MCF 10A (cell line): Measurements from ENCODE around the gene CD276. TPM values are rescaled to one million over a fixed set of nuclear protein-coding genes. Genes with fewer than 3 reads are reported as not detected.

Experiments
- BruUV-seq: library from RNA; stranded (reverse); fragments of 400-500 nt; replicated peaks from 2 replicates; lab custom pipeline; 2021; lab: Mats Ljungman, UMichigan
- CTCF ChIA-PET: fragments of 300-600 bp; sonication (Branson Sonifier 250); formaldehyde crosslinking; extraction: SDS; loops from one replicate; lab custom pipeline; 2021; ENCODE audit warnings: antibody characterized with exemption, inconsistent platforms; lab: Yijun Ruan, JAX
- POLR2A ChIA-PET: fragments of 300-600, 350-650 bp; sonication (Branson Sonifier 250); formaldehyde crosslinking; extraction: SDS; loops from one replicate; lab custom pipeline; 2020; ENCODE audit warnings: antibody characterized with exemption, inconsistent platforms; lab: Yijun Ruan, JAX
- DNase-seq: peaks from one replicate; pipeline ENCODE4 v3.0.0-alpha.2; 2018; ENCODE audit not compliant: unreplicated experiment
- H3K27ac Mint-ChIP-seq: one replicate; pipeline ENCODE4 v1.8.0; 2022; ENCODE audit warnings: mild to moderate bottlenecking, low read depth, mixed read lengths; ENCODE audit not compliant: unreplicated experiment
- H3K27me3 Mint-ChIP-seq: one replicate; pipeline ENCODE4 v1.8.0; 2022; ENCODE audit warnings: mixed read lengths; ENCODE audit not compliant: insufficient read depth, unreplicated experiment
- H3K36me3 Mint-ChIP-seq: one replicate; pipeline ENCODE4 v1.8.0; 2022; ENCODE audit warnings: mild to moderate bottlenecking, moderate library complexity, mixed read lengths; ENCODE audit not compliant: insufficient read depth, unreplicated experiment
- H3K4me1 Mint-ChIP-seq: one replicate; pipeline ENCODE4 v1.8.0; 2022; ENCODE audit warnings: mixed read lengths; ENCODE audit not compliant: insufficient read depth, unreplicated experiment
- H3K4me3 Mint-ChIP-seq: one replicate; pipeline ENCODE4 v1.8.0; 2022; ENCODE audit warnings: mild to moderate bottlenecking, moderate library complexity, mixed read lengths; ENCODE audit not compliant: unreplicated experiment
- H3K9me3 Mint-ChIP-seq: one replicate; pipeline ENCODE4 v1.8.0; 2022; ENCODE audit warnings: mixed read lengths; ENCODE audit not compliant: unreplicated experiment
- CTCF ChIP-seq: fragments of 200-600 bp; IDR thresholded peaks from one replicate; pipeline ENCODE4 v1.8.0; 2022; ENCODE audit warnings: antibody characterized with exemption, mild to moderate bottlenecking; ENCODE audit not compliant: unreplicated experiment
- intact Hi-C: fragments of 100-400 bp; cut with micrococcal nuclease; formaldehyde crosslinking; loops from 2 replicates; pipeline ENCODE4 v1.14.1; 2022
- total RNA-seq: library from RNA; stranded (reverse); gene quantifications from 2 replicates; pipeline ENCODE4 v1.2.3, GENCODE V29; 2022

The CD276 gene
- total RNA-seq, 1 experiment from 2014 or later = 52.8 TPM

GRCh38 chr15:73718694-73719093, 34.5 kb downstream of the CD276 start:
- Mint-ChIP-seq H3K27ac (no peak overlapping the region), H3K36me3 (no peaks in the 10 kb centered on the region), H3K27me3 (no peaks in the 10 kb centered on the region), H3K9me3 (no peaks in the 10 kb centered on the region), H3K4me3 (no peak overlapping the region), H3K4me1 (no peaks in the 10 kb centered on the region)
- BruUV-seq = no TSS peak
- ChIA-PET POLR2A (no interaction called here), CTCF (interaction anchor here (1.0 to 4.5 kb wide), 3 partner anchors 14 to 42 kb away, joined by 3 to 20 read pairs (median 4); no protein-coding TSS in a partner anchor)
- intact Hi-C loops = no loop called here
- TF ChIP-seq CTCF = no peak
- DNase-seq = no peak

DNA sequence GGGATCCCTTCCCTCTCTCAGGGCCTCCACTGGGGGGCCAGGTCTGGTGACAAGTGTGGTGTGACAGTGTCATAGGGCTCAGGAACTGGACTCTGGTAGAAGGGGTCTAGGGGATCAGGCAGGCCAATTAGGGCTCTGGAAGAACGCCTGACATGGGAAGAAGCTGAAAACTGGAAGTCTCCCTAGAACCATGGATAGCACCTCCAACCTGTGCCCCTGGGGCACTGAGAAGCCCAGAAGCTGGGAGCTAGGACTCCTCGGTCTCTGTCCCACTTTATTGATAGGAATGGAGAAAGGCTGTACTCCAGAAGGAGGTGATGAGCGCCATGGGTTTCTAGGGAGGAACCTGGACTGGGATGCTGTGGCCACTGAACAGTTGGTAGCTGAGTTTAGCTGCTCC, 38.2 kb downstream of the CD276 start:
- no TSS peak for BruUV-seq
- ChIA-PET CTCF (interaction anchor here (0.6 to 1.3 kb wide), 4 partner anchors 22 to 299 kb away, joined by 3 read pairs; no protein-coding TSS in a partner anchor), POLR2A (no interaction called here)
- Mint-ChIP-seq H3K4me1 (no peaks in the 10 kb centered on the region), H3K36me3 (no peaks in the 10 kb centered on the region), H3K4me3 (no peak overlapping the region), H3K9me3 (no peaks in the 10 kb centered on the region), H3K27me3 (no peaks in the 10 kb centered on the region), H3K27ac (no peak overlapping the region)
- intact Hi-C loops = no loop called here
- DNase-seq = no peak
- TF ChIP-seq CTCF = no peak

- no TSS peak for BruUV-seq
- Mint-ChIP-seq H3K9me3 (no peaks in the 10 kb centered on the region), H3K4me3 (no peak overlapping the region), H3K4me1 (no peaks in the 10 kb centered on the region), H3K36me3 (no peaks in the 10 kb centered on the region), H3K27me3 (no peaks in the 10 kb centered on the region), H3K27ac (no peak overlapping the region)
- no peak for DNase-seq
- intact Hi-C loops = no loop called here
- no peak for TF ChIP-seq CTCF
- ChIA-PET POLR2A (no interaction called here), CTCF (interaction anchor here (1.3 kb wide), 1 partner anchor 23 kb away, joined by 3 read pairs; no protein-coding TSS in a partner anchor)
Measured at GRCh38 chr15:73723191-73723590, 39.0 kb downstream of the CD276 start.

- no peak overlapping the region for H3K27ac Mint-ChIP-seq
- no TSS peak for BruUV-seq
- no peaks in the 10 kb centered on the region for H3K36me3 Mint-ChIP-seq
- ChIA-PET POLR2A (no interaction called here), CTCF (interaction anchor here (0.6 kb wide), 1 partner anchor 18 kb away, joined by 4 read pairs; no protein-coding TSS in a partner anchor)
- intact Hi-C loops = no loop called here
- H3K9me3 Mint-ChIP-seq = no peaks in the 10 kb centered on the region
- TF ChIP-seq CTCF = no peak
- H3K27me3 Mint-ChIP-seq = no peaks in the 10 kb centered on the region
- H3K4me1 Mint-ChIP-seq = no peaks in the 10 kb centered on the region
- DNase-seq = no peak
- no peak overlapping the region for H3K4me3 Mint-ChIP-seq
Measured at GRCh38 chr15:73724212-73724611, 40.0 kb downstream of the CD276 start.
